HepG2 (cell line): ENCODE results near the gene FAM210A. TPM values are rescaled to one million over a fixed set of nuclear protein-coding genes. Genes with fewer than 3 reads are reported as not detected.

Source experiments
- ATAC-seq: fragments of 200-7000 bp; cut with Tn5 transposase; 3 replicates; pipeline ENCODE4 v1.9.1; 2020; ENCODE audit warnings: mild to moderate bottlenecking, moderate library complexity
- BruUV-seq: library from RNA; stranded (reverse); fragments of 400-500 nt; replicated peaks from 2 replicates; lab custom pipeline; 2021; lab: Mats Ljungman, UMichigan
- CTCF ChIA-PET: fragments of 300-600 bp; formaldehyde crosslinking; extraction: SDS; loops from one replicate; lab custom pipeline; 2021; ENCODE audit warnings: low total read pairs, inconsistent platforms, low intra/inter-chr PET ratio; lab: Yijun Ruan, JAX
- POLR2A ChIA-PET: fragments of 350-600 bp; sonication (Branson Sonifier 250); formaldehyde crosslinking; loops from one replicate; lab custom pipeline; 2020; ENCODE audit warnings: antibody characterized with exemption, inconsistent platforms; lab: Yijun Ruan, JAX
- DNase-seq: peaks from one replicate; pipeline ENCODE4 v3.0.0-alpha.2; 2015; ENCODE audit warnings: low spot score
- FAIRE-seq: peaks from 3 replicates; lab custom pipeline; 2011; peaks lifted over from hg19 to GRCh38; lab: Jason Lieb, UNC
- H2AFZ ChIP-seq: one replicate; pipeline ENCODE4 v1.6.1; 2011; ENCODE audit warnings: low read length, inconsistent platforms
- H3K27ac ChIP-seq: fragments of 300-600 bp; 3 replicates; pipeline ENCODE4 v1.8.0; 2011; ENCODE audit warnings: mixed run types, mild to moderate bottlenecking, mixed read lengths, low read length, inconsistent platforms; ENCODE audit not compliant: insufficient read depth; ENCODE audit errors: extremely low read length
- H3K27me3 ChIP-seq, 2 experiments: fragments of 200-600 bp in 1 of 2; 2 replicates in 1 of 2; 3 replicates in 1 of 2; pipeline versions ENCODE4 v1.6.0 to v1.8.0; 2011; ENCODE audit warnings: low read length in 2 of 2, mild to moderate bottlenecking in 2 of 2, moderate library complexity in 2 of 2, inconsistent platforms in 1 of 2; ENCODE audit not compliant: insufficient read depth in 2 of 2, control insufficient read depth in 1 of 2
- H3K36me3 ChIP-seq, 2 experiments: fragments of 200-600 bp in 1 of 2; replicated peaks in 1 of 2; 2 replicates in 1 of 2; 3 replicates in 1 of 2; pipeline versions ENCODE4 v1.5.1 to v1.8.0; 2011; ENCODE audit warnings: low read length in 2 of 2, inconsistent platforms in 1 of 2; ENCODE audit not compliant: insufficient read depth in 2 of 2, control insufficient read depth in 1 of 2
- H3K4me1 ChIP-seq: 2 replicates; pipeline ENCODE4 v1.5.1; 2012; ENCODE audit warnings: low read length, inconsistent platforms; ENCODE audit not compliant: insufficient read depth
- H3K4me2 ChIP-seq: 2 replicates; pipeline ENCODE4 v1.6.0; 2011; ENCODE audit warnings: low read depth, low read length, inconsistent platforms
- H3K4me3 ChIP-seq, 3 experiments: fragments of 200-600 bp in 1 of 3; sonication (generic), shearing (Covaris generic) in 1 of 3; replicated peaks in 1 of 3; 2 replicates each; pipeline ENCODE4 v1.5.1; 2011 to 2016; ENCODE audit warnings: low read length in 3 of 3, inconsistent platforms in 2 of 3, low read depth in 2 of 3, mild to moderate bottlenecking in 2 of 3, control low read depth in 1 of 3, mixed read lengths in 1 of 3; ENCODE audit not compliant: insufficient read depth in 1 of 3
- H3K79me2 ChIP-seq: one replicate; pipeline ENCODE4 v1.6.1; 2011; ENCODE audit warnings: low read length, inconsistent platforms; ENCODE audit not compliant: insufficient read depth
- H3K9ac ChIP-seq: 2 replicates; pipeline ENCODE4 v1.6.0; 2011; ENCODE audit warnings: mild to moderate bottlenecking, low read depth, low read length, inconsistent platforms; ENCODE audit not compliant: insufficient read depth
- H3K9me3 ChIP-seq: 2 replicates; pipeline ENCODE4 v1.5.1; 2012; ENCODE audit warnings: mild to moderate bottlenecking, low read length
- H4K20me1 ChIP-seq: 2 replicates; pipeline ENCODE4 v1.6.0; 2011; ENCODE audit warnings: inconsistent platforms, mild to moderate bottlenecking, low read length, moderate library complexity; ENCODE audit not compliant: insufficient read depth
- HNRNPH1 ChIP-seq: fragments of 200-400 bp; formaldehyde crosslinking; optimal IDR thresholded peaks from 2 replicates; pipeline ENCODE3; 2017; ENCODE audit warnings: mild to moderate bottlenecking, low read depth, low read length
- KDM5A ChIP-seq: fragments of 200-600 bp; sonication (generic); IDR thresholded peaks from 2 replicates; pipeline ENCODE4 v1.7.0; 2018; ENCODE audit warnings: antibody characterized with exemption, mild to moderate bottlenecking, low read length, borderline replicate concordance
- PPARG ChIP-seq: conservative IDR thresholded peaks from 2 replicates; pipeline ENCODE4 v1.6.1; 2016; ENCODE audit warnings: missing biosample characterization, missing genetic modification reagents
- RAD21 ChIP-seq: fragments of 450-650 bp; formaldehyde crosslinking; IDR thresholded peaks from 2 replicates; pipeline ENCODE4 v1.5.0; 2020; ENCODE audit warnings: mild to moderate bottlenecking
- SCMH1 ChIP-seq: sonication (generic); formaldehyde crosslinking; IDR thresholded peaks from 2 replicates; pipeline ENCODE4 v1.9.0; 2021; ENCODE audit warnings: missing genetic modification reagents, mild to moderate bottlenecking, borderline replicate concordance
- ZEB1 ChIP-seq: IDR thresholded peaks from 2 replicates; pipeline ENCODE4 v1.6.1; 2012; ENCODE audit warnings: mild to moderate bottlenecking, low read depth, inconsistent platforms; ENCODE audit not compliant: insufficient replicate concordance
- ZNF432 ChIP-seq: sonication (generic); formaldehyde crosslinking; IDR thresholded peaks from 2 replicates; pipeline ENCODE4 v1.5.0; 2020; ENCODE audit warnings: missing genetic modification reagents, mild to moderate bottlenecking, borderline replicate concordance
- ZNF569 ChIP-seq: sonication (generic); formaldehyde crosslinking; IDR thresholded peaks from 2 replicates; pipeline ENCODE4 v1.5.0; 2020; ENCODE audit warnings: mild to moderate bottlenecking, missing genetic modification reagents, moderate library complexity, borderline replicate concordance
- ZNF703 ChIP-seq: sonication (generic); formaldehyde crosslinking; IDR thresholded peaks from 2 replicates; pipeline ENCODE4 v1.5.1; 2020; ENCODE audit warnings: missing genetic modification reagents, mild to moderate bottlenecking, moderate library complexity, borderline replicate concordance
- ZNF761 ChIP-seq: sonication (generic); formaldehyde crosslinking; conservative IDR thresholded peaks from 2 replicates; pipeline ENCODE4 v1.4.0; 2020; ENCODE audit warnings: mild to moderate bottlenecking, missing genetic modification reagents
- WGBS: methylation state at CpG from one replicate; pipeline ENCODE4 v1.1.6; 2017; ENCODE audit warnings: low lambda C conversion rate; 5-methylcytosine and 5-hydroxymethylcytosine counted together
- in situ Hi-C: cut with HindIII; loops from 2 replicates; pipeline ENCODE4 v1.10.0; 2017; ENCODE audit warnings: low pct_unique_long_range_greater_than_20kb; ENCODE audit not compliant: extremely low pct_ligation_motif_present
- intact Hi-C: fragments of 100-400 bp; cut with micrococcal nuclease; formaldehyde crosslinking; loops from one replicate; pipeline ENCODE4 v1.10.0; 2022; ENCODE audit not compliant: unreplicated experiment
- polyA plus RNA-seq, 8 experiments: library from polyadenylated mRNA; depleted of rRNA in 3 of 8; stranded (reverse) in 7 of 8; unstranded in 1 of 8; fragments of >200 nt; fragmentation: Illumina TruSeq in 4 of 8; extraction: Trizol in 4 of 8; gene quantifications; 2 replicates each; pipeline versions ENCODE4 v1.2.1 to v1.2.3, GENCODE V29; 2011 to 2016; ENCODE audit warnings: low read depth in 4 of 8, missing spikeins in 1 of 8, mixed read lengths in 1 of 8; ENCODE audit not compliant: insufficient read depth in 1 of 8
- total RNA-seq, 5 experiments: library from RNA; depleted of rRNA; stranded (reverse); fragments of >200 nt; fragmentation: Illumina TruSeq; extraction: Trizol; gene quantifications; 2 replicates each; pipeline ENCODE4 v1.2.3, GENCODE V29; 2016; ENCODE audit warnings: low read depth in 1 of 5
- TF ChIP-seq, protein P1 (sequence below): sonication (generic); IDR thresholded peaks from 2 replicates; pipeline ENCODE4 v1.6.1; 2016; ENCODE audit warnings: low read depth, borderline replicate concordance
- TF ChIP-seq, protein P2 (sequence below): sonication (generic); formaldehyde crosslinking; conservative IDR thresholded peaks from 2 replicates; pipeline ENCODE4 v1.8.0; 2022; ENCODE audit warnings: mild to moderate bottlenecking, moderate library complexity, missing genetic modification reagents
- TF ChIP-seq, protein P3 (sequence below): sonication (generic); formaldehyde crosslinking; IDR thresholded peaks from 2 replicates; pipeline ENCODE4 v1.5.0; 2020; ENCODE audit warnings: mild to moderate bottlenecking, missing genetic modification reagents
- TF ChIP-seq, protein P4 (sequence below): sonication (generic); formaldehyde crosslinking; IDR thresholded peaks from 2 replicates; pipeline ENCODE4 v1.4.0; 2020; ENCODE audit warnings: missing genetic modification reagents, borderline replicate concordance

Gene FAM210A
- total and polyA plus RNA-seq, 2 of the 13 experiments (the other 11 are each of a cell fraction or from before 2014, with no cell fraction given), result 33.2 to 37.5 TPM

DNA sequence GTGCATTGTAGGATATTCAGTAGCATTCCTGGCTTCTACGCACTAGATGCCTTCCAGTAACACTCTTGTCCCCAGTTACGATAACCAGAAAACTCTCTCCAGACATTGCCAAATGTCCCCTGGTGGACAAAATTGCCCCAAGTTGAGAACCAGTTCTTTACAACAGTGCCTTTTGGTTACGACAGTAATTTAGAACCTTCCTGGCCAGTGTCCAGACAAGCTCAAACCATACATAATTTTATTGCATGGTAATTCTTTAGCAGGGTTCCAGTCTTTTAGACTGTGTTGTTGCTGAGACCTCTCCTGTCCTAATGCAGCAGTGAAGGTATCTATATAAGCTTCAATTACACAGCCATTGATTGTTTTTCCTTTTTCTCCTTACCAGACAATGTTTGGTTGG is 20.3 kb upstream of the FAM210A start (continued):
- no peak for TF ChIP-seq ZNF432 (CRISPR knock-in tag)
- no peak for TF ChIP-seq ZEB1
- TF ChIP-seq, protein P1, sequence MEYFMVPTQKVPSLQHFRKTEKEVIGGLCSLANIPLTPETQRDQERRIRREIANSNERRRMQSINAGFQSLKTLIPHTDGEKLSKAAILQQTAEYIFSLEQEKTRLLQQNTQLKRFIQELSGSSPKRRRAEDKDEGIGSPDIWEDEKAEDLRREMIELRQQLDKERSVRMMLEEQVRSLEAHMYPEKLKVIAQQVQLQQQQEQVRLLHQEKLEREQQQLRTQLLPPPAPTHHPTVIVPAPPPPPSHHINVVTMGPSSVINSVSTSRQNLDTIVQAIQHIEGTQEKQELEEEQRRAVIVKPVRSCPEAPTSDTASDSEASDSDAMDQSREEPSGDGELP, result no peak
- TF ChIP-seq, protein P2, sequence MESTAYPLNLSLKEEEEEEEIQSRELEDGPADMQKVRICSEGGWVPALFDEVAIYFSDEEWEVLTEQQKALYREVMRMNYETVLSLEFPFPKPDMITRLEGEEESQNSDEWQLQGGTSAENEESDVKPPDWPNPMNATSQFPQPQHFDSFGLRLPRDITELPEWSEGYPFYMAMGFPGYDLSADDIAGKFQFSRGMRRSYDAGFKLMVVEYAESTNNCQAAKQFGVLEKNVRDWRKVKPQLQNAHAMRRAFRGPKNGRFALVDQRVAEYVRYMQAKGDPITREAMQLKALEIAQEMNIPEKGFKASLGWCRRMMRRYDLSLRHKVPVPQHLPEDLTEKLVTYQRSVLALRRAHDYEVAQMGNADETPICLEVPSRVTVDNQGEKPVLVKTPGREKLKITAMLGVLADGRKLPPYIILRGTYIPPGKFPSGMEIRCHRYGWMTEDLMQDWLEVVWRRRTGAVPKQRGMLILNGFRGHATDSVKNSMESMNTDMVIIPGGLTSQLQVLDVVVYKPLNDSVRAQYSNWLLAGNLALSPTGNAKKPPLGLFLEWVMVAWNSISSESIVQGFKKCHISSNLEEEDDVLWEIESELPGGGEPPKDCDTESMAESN (CRISPR knock-in tag), result no peak
- TF ChIP-seq ZNF569 (CRISPR knock-in tag), result no peak
- no peak for TF ChIP-seq SCMH1
- no peak for TF ChIP-seq PPARG (CRISPR knock-in tag)

DNA sequence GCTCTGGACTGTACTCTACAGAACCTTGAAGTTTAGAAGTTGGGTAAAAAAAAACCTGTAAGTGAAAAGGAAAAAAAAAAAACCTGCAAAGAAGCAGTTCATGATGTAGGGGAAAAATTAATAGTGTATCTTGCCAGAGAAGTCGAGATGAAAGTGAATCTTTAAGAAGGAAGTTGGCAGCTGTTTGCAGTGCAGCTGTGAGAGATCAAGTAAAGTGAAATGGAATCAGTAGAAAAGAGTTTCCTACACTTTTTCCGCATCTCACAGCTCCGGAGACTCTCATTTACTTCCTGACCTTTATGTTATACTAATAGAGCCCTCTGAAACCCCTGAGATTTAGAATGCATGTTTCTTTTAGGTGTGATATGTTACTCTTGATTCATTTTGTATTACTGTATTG is 19.3 kb upstream of the FAM210A start:
- no TSS peak for BruUV-seq
- Histone ChIP-seq H3K9me3 (no peaks in the 10 kb centered on the region), H3K4me3 (no peak overlapping the region), H3K27ac (no peak overlapping the region), H3K9ac (no peak overlapping the region), H3K79me2 (no peaks in the 10 kb centered on the region), H3K27me3 (no peaks in the 10 kb centered on the region), H4K20me1 (no peaks in the 10 kb centered on the region), H3K4me2 (no peak overlapping the region), H2AFZ (no peak overlapping the region), H3K4me1 (no peaks in the 10 kb centered on the region), H3K36me3 (peaks cover 27 to 74% of the 10 kb centered on the region in 2 experiments)
- 95% methylated on average over 3 of the region's 3 CpGs for WGBS
- in situ Hi-C loops (no loop called here), intact Hi-C loops (no loop called here)
- DNase-seq (no peak), ATAC-seq (no peak), FAIRE-seq (no peak)
- POLR2A ChIA-PET, result no interaction called here
- CTCF ChIA-PET, result no interaction called here
- TF ChIP-seq ZNF703 (CRISPR knock-in tag) (no peak), ZNF761 (CRISPR knock-in tag) (no peak), KDM5A (no peak), HNRNPH1 (no peak), RAD21 (CRISPR knock-in tag) (no peak)
- TF ChIP-seq, protein P3, sequence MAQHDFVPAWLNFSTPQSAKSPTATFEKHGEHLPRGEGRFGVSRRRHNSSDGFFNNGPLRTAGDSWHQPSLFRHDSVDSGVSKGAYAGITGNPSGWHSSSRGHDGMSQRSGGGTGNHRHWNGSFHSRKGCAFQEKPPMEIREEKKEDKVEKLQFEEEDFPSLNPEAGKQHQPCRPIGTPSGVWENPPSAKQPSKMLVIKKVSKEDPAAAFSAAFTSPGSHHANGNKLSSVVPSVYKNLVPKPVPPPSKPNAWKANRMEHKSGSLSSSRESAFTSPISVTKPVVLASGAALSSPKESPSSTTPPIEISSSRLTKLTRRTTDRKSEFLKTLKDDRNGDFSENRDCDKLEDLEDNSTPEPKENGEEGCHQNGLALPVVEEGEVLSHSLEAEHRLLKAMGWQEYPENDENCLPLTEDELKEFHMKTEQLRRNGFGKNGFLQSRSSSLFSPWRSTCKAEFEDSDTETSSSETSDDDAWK (CRISPR knock-in tag), result no peak
- TF ChIP-seq, protein P4, sequence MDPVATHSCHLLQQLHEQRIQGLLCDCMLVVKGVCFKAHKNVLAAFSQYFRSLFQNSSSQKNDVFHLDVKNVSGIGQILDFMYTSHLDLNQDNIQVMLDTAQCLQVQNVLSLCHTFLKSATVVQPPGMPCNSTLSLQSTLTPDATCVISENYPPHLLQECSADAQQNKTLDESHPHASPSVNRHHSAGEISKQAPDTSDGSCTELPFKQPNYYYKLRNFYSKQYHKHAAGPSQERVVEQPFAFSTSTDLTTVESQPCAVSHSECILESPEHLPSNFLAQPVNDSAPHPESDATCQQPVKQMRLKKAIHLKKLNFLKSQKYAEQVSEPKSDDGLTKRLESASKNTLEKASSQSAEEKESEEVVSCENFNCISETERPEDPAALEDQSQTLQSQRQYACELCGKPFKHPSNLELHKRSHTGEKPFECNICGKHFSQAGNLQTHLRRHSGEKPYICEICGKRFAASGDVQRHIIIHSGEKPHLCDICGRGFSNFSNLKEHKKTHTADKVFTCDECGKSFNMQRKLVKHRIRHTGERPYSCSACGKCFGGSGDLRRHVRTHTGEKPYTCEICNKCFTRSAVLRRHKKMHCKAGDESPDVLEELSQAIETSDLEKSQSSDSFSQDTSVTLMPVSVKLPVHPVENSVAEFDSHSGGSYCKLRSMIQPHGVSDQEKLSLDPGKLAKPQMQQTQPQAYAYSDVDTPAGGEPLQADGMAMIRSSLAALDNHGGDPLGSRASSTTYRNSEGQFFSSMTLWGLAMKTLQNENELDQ (CRISPR knock-in tag), result no peak
